IPS-NIHi11 (cell line): ENCODE results near the gene RPS6KA2.

ENCODE experiments used
- DNase-seq: peaks from one replicate; pipeline ENCODE4 v3.0.0; 2012; ENCODE audit warnings: mixed read lengths, low spot score

Gene RPS6KA2

GRCh38 chr6:166627033-166627874 is at the start of gene RPS6KA2:
TSS of gene RPS6KA2 (minus strand) at chr6:166627251. CDS start at chr6:166627019, 232 bp downstream.
- peak; percentile 98 for DNase-seq

GRCh38 chr6:166676270-166676860 is 49.3 kb upstream of the RPS6KA2 start:
- DNase-seq: no peak

- no peak for DNase-seq
Observed at GRCh38 chr6:166675736-166676135, 48.7 kb upstream of the RPS6KA2 start.

DNA sequence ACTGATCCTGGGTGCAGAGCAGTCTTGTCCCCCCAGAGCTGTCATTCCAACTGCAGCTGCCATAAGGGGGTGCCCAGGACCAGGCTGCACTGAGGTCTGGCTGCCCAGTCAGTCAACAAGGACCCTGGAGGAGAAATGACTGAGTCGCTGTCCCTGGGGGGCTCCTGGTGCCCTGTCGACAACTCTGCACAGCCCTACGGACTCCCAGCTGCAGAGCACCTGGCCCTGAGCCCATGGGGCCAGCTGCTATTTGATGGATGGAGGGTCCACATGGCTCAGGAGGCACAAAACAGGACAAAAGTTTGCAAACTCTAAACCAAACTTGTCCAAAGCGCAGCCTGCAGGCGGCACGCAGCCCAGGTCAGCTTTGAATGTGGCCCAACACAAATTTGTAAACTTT is 46.3 kb upstream of the RPS6KA2 start:
- DNase-seq: no peak

GRCh38 chr6:166672624-166673206 is 45.7 kb upstream of the RPS6KA2 start:
- no peak for DNase-seq

DNA sequence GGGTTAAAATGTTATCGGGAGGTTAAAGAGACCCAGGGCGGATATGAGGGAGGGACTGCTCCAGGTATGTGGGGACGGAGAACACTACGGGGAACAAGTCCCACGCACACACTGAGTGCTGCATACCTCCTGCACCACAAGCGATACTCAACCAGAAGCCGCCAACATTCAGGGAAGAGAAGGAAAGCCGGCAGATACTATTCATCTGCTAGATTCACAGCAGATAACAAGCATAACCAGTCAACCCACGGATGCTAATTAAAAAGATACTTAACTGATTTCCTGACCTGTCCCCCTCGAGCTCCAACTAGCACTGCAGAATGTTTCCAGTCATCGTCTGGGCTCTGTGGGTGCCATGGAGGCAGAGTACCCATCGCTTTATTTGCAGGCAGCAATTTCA is 45.1 kb upstream of the RPS6KA2 start:
- no peak for DNase-seq

- DNase-seq: peak; percentile 51
Observed at GRCh38 chr6:166671434-166672081, 44.5 kb upstream of the RPS6KA2 start.

DNA sequence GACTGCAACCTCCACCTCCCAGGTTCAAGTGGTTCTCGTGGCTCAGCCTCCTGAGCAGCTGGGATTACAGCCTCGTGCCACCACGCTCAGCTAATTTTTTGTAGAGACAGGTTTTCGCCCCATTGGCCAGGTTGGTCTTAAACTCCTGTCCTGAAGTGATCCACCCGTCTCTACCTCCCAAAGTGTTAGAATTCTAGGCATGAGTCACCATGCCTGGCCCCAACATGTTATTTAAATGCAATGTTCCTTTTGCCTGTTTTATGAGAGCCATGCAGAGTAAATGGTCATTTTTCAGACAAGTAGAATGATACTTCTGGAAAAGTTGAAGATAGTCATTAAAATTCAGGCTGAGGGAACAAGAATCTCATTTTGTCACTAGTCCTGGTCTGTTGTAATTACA is 43.8 kb upstream of the RPS6KA2 start:
- no peak for DNase-seq

- DNase-seq: no peak
Observed at GRCh38 chr6:166670013-166670412, 43.0 kb upstream of the RPS6KA2 start.

- no peak for DNase-seq
Observed at GRCh38 chr6:166667796-166668610, 41.0 kb upstream of the RPS6KA2 start.

DNA sequence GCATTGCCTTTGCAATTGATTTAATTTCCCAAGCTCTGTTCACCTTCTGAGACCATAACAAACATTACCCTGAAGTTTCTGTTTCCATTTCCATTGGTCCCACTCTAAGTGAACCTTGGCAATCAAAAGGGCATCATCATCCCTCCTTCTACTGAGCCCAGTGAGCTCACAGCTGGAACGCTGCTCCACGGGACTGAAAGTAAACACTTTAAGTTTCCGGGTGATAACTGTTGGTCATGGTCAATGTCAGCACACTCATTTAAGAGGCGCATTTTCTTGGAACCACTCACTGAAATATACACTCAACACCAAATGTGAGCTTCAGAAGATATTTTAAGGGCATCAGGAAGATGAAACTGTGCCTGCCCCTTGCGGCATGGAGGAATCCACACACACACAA is 37.1 kb upstream of the RPS6KA2 start:
- no peak for DNase-seq

DNA sequence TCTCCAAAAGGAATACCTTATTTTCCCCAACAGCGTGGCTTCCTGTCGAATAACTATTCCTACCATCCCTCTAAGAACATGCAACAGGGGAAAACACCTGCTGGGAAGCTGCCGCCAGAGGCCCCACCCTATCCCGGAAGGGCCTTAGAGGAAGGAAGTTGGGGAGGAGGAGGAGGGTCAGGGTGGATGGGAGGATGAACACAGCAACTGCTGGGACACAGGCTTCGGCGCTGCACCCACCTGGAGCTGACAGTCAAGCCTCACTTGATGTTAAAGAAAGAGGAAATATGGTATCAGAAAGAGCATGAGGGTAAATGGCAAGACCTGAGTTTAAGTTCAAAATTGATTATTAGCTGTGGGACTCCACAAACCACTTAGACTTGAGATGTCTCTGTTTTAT is 36.5 kb upstream of the RPS6KA2 start:
- no peak for DNase-seq

GRCh38 chr6:166662690-166663089 is 35.6 kb upstream of the RPS6KA2 start:
- no peak for DNase-seq

GRCh38 chr6:166661327-166662085 is 34.5 kb upstream of the RPS6KA2 start:
- DNase-seq: no peak

DNA sequence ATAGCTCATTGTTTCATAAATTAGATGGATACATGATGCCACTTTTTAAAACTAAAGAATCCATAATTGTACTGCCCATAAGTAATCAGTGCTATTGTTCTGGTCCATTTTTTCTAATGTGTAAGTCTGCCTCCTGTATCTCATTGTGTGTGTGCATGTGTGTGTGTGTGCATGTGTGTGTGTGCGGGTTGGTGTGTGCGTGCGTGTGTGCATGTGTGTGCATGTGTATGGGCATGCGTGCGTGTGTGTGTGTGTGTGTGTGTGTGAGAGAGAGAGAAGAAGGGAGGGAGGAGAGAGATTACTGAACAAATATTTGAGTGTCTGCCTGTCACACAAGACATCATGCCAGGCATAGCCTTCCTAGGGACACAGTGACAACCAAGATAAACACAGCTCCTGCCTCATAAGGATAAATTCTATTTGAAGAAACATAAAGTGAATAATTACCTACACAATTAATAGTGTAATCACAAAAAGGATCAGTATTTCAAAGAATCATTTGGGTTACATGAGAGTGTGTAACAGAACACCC is 33.2 kb upstream of the RPS6KA2 start:
- DNase-seq: no peak

DNA sequence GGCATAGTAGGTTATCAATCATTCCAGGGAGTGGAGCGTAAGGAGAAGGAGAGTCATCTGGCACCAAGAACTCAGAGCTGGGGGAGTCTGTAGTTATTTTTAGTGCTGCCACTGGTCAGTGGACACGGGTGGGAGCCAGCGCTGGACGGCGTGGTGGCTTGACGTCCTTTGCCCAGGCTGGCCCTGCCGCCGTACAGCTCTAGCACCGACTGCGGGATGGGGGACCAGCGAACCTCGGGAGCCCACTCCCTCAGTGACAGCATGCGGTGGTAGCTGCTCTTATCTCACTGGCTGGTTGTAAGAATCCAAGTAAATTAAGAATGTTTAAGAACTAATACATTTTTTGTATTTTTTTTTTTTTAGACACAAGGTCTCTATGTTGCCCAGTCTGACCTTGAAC is 32.5 kb upstream of the RPS6KA2 start:
- no peak for DNase-seq

DNA sequence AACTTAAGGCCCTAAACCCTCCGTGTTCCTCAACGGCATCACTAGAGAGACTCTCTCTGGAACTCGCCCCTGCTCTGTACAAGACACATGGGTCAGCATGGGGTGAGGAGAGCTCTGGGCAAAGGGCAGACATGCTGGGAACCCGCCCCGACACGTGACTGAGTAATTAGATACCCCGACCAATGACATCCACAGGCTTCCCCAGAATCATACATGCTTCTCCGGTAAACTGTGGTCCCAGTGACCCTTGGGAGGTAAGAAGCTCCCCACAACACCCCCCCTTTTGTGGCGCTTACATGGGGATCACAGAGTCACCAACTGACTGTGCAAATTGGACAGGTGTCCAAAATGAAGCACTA is 31.7 kb upstream of the RPS6KA2 start:
- no peak for DNase-seq

GRCh38 chr6:166658115-166658791 is 31.2 kb upstream of the RPS6KA2 start:
- DNase-seq: no peak

DNA sequence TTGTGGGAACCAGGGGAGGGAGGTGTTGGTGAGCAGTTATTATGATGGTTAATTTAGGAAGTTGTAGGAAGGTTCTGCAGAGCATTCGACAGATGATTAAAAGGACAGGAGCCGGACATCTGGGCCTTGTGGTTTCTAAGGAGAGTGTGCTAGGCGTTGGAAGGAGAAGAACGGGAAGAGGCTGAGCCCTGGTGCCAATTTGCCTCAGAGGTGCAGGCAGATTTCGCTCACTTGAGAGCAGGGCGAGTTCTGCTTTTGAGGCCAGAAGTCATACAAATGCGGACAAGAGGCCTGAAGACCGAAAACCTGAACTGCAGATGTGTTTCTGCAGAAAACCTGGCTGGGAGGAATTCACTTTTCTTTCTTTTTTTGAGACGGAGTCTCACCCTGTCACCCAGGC is 30.5 kb upstream of the RPS6KA2 start:
- DNase-seq: no peak
